ENCODE measurements around the gene RBMS3. TPM values are rescaled to one million over a fixed set of nuclear protein-coding genes. Genes with fewer than 3 reads are reported as not detected.

RBMS3 gene
- total RNA-seq, 1 donor from 2014 or later = 3.8 TPM

GRCh38 chr3:29924783-29925561, 644.1 kb downstream of the RBMS3 start:
- H3K27ac Mint-ChIP-seq = no peak overlapping the region
- H3K4me1 Mint-ChIP-seq (ENCODE audit: low read depth) = no peaks in the 10 kb centered on the region
- no peak overlapping the region for H3K4me3 Mint-ChIP-seq (ENCODE audit: low read depth)
- no peaks in the 10 kb centered on the region for H3K9me3 Mint-ChIP-seq (ENCODE audit: low read depth)
- no peak for DNase-seq (ENCODE audit: low spot score, unreplicated experiment)
- TF ChIP-seq, protein P1, sequence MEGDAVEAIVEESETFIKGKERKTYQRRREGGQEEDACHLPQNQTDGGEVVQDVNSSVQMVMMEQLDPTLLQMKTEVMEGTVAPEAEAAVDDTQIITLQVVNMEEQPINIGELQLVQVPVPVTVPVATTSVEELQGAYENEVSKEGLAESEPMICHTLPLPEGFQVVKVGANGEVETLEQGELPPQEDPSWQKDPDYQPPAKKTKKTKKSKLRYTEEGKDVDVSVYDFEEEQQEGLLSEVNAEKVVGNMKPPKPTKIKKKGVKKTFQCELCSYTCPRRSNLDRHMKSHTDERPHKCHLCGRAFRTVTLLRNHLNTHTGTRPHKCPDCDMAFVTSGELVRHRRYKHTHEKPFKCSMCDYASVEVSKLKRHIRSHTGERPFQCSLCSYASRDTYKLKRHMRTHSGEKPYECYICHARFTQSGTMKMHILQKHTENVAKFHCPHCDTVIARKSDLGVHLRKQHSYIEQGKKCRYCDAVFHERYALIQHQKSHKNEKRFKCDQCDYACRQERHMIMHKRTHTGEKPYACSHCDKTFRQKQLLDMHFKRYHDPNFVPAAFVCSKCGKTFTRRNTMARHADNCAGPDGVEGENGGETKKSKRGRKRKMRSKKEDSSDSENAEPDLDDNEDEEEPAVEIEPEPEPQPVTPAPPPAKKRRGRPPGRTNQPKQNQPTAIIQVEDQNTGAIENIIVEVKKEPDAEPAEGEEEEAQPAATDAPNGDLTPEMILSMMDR (IDR thresholded peaks at IDR 0.05; ENCODE audit: unreplicated experiment) = no peak
- no peaks in the 10 kb centered on the region for H3K27me3 Mint-ChIP-seq
- no peaks in the 10 kb centered on the region for H3K36me3 Mint-ChIP-seq (ENCODE audit: insufficient read depth)

DNA sequence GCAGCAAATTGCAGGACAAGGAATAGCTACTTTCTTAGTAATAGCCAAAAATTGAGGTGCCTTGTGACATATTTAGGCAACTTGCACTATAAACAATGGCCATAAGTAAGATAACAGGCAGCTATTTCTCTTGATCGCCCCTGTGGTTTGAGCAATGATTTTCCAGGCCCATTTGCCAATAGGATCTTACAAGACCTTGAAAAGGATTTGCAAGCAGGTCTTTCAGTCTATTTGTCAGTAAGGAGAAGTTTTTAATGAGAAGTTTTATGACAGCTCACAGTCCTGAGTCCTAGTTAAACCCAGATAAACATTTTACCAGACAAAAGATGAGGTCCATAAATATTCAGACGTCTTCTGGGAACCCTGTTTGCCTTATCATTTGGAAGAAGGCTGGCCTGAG, 645.5 kb downstream of the RBMS3 start:
- Mint-ChIP-seq H3K36me3 (ENCODE audit: insufficient read depth) (no peaks in the 10 kb centered on the region), H3K27ac (no peak overlapping the region), H3K4me3 (ENCODE audit: low read depth) (no peak overlapping the region), H3K27me3 (no peaks in the 10 kb centered on the region), H3K4me1 (ENCODE audit: low read depth) (no peaks in the 10 kb centered on the region), H3K9me3 (ENCODE audit: low read depth) (no peaks in the 10 kb centered on the region)
- DNase-seq (ENCODE audit: low spot score, unreplicated experiment) = no peak
- TF ChIP-seq, protein P1 (IDR thresholded peaks at IDR 0.05; ENCODE audit: unreplicated experiment) = no peak

- peaks cover 13% of the 10 kb centered on the region for H3K4me1 Mint-ChIP-seq (ENCODE audit: low read depth)
- H3K4me3 Mint-ChIP-seq (ENCODE audit: low read depth) = no peak overlapping the region
- TF ChIP-seq, protein P1 (IDR thresholded peaks at IDR 0.05; ENCODE audit: unreplicated experiment) = no peak
- H3K27ac Mint-ChIP-seq = no peak overlapping the region
- no peaks in the 10 kb centered on the region for H3K36me3 Mint-ChIP-seq (ENCODE audit: insufficient read depth)
- DNase-seq (ENCODE audit: low spot score, unreplicated experiment) = no peak
- no peaks in the 10 kb centered on the region for H3K9me3 Mint-ChIP-seq (ENCODE audit: low read depth)
- H3K27me3 Mint-ChIP-seq = no peaks in the 10 kb centered on the region
Observed at GRCh38 chr3:29932696-29933325, 651.9 kb downstream of the RBMS3 start.

DNA sequence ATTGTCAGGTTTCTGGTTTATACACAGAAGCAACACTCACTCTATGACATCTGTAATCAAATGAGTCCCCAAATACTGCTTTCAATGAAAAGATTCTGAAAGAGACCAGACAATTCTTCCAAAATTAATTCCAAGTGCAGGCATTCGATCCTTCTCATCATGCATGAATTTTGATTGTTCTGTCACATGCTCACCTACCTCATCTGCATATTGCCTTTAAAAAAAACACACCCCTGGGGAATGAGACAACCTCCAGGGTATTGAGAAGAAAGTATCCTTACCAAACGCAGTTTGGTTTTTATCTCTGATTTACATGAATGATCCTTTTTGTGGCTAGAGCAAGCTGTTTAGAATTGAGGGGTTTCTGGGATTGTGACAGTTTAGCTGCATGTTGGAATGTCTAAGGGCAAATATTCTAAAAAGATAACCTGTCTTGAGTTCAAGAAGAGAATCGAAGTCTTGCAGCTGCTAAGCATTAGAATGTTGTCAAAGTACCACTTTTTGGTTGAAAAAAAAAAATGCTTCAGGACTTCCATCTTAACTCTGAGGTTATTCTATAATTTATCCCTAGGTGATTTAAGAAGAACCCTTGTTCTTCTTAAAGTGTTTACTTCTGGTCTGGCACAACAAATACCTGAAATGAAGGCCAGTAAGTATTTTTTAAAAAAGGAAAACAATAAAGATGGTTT, 653.1 kb downstream of the RBMS3 start:
- no peak for DNase-seq (ENCODE audit: low spot score, unreplicated experiment)
- Mint-ChIP-seq H3K27ac (no peak overlapping the region), H3K4me3 (ENCODE audit: low read depth) (no peak overlapping the region), H3K36me3 (ENCODE audit: insufficient read depth) (no peaks in the 10 kb centered on the region), H3K27me3 (no peaks in the 10 kb centered on the region), H3K9me3 (ENCODE audit: low read depth) (no peaks in the 10 kb centered on the region), H3K4me1 (ENCODE audit: low read depth) (peaks cover 13% of the 10 kb centered on the region)
- TF ChIP-seq, protein P1 (IDR thresholded peaks at IDR 0.05; ENCODE audit: unreplicated experiment) = no peak

- H3K4me1 Mint-ChIP-seq (ENCODE audit: low read depth) = peaks cover 13% of the 10 kb centered on the region
- no peak overlapping the region for H3K4me3 Mint-ChIP-seq (ENCODE audit: low read depth)
- no peaks in the 10 kb centered on the region for H3K27me3 Mint-ChIP-seq
- H3K27ac Mint-ChIP-seq = no peak overlapping the region
- no peak for DNase-seq (ENCODE audit: low spot score, unreplicated experiment)
- H3K36me3 Mint-ChIP-seq (ENCODE audit: insufficient read depth) = no peaks in the 10 kb centered on the region
- peaks cover 3% of the 10 kb centered on the region for H3K9me3 Mint-ChIP-seq (ENCODE audit: low read depth)
- TF ChIP-seq, protein P1 (IDR thresholded peaks at IDR 0.05; ENCODE audit: unreplicated experiment) = no peak
Observed at GRCh38 chr3:29934751-29935150, 653.9 kb downstream of the RBMS3 start.
